Liver (tissue), 9 donors: Measurements from ENCODE around the gene USP17L5. TPM values are rescaled to one million over a fixed set of nuclear protein-coding genes. Genes with fewer than 3 reads are reported as not detected.
"Not testable (repeated sequence)": the region's sequence is repeated elsewhere in the genome, so short reads cannot be mapped to it uniquely, and the experiment has no call there.

ENCODE experiments used
- DNase-seq: peaks from one replicate; pipeline ENCODE4 v3.0.0-alpha.2; 2017; ENCODE audit warnings: low spot score
- H3K27ac ChIP-seq, 2 donors: one replicate each; pipeline ENCODE4 v1.7.0; 2013; ENCODE audit warnings: inconsistent platforms in 2 of 2, low read length in 2 of 2, control low read depth in 1 of 2, low read depth in 1 of 2, mild to moderate bottlenecking in 1 of 2
- H3K27me3 ChIP-seq, 4 donors: one replicate each; pipeline versions ENCODE4 v1.6.1 to v1.7.0; 2013; ENCODE audit warnings: low read length in 3 of 4, inconsistent platforms in 1 of 4, mild to moderate bottlenecking in 1 of 4, moderate library complexity in 1 of 4; ENCODE audit not compliant: control insufficient read depth in 4 of 4, insufficient read depth in 4 of 4
- H3K36me3 ChIP-seq, 4 donors: one replicate each; pipeline versions ENCODE4 v1.6.1 to v1.7.0; 2013; ENCODE audit warnings: low read length in 3 of 4, mild to moderate bottlenecking in 3 of 4, low read depth in 1 of 4, moderate library complexity in 1 of 4; ENCODE audit not compliant: control insufficient read depth in 4 of 4, insufficient read depth in 3 of 4
- H3K4me1 ChIP-seq, 4 donors: one replicate each; pipeline versions ENCODE4 v1.6.1 to v1.7.0; 2013; ENCODE audit warnings: low read length in 3 of 4, mild to moderate bottlenecking in 3 of 4, moderate library complexity in 1 of 4; ENCODE audit not compliant: control insufficient read depth in 4 of 4, insufficient read depth in 4 of 4
- H3K4me3 ChIP-seq, 3 donors: one replicate each; pipeline versions ENCODE4 v1.6.1 to v1.7.0; 2013; ENCODE audit warnings: low read length in 3 of 3, control low read depth in 1 of 3, low read depth in 1 of 3, mild to moderate bottlenecking in 1 of 3
- H3K9ac ChIP-seq, 2 donors: one replicate each; pipeline ENCODE4 v1.7.0; 2013; ENCODE audit warnings: low read length in 2 of 2, mild to moderate bottlenecking in 2 of 2, moderate library complexity in 2 of 2, control low read depth in 1 of 2, low read depth in 1 of 2
- H3K9me3 ChIP-seq, 4 donors: one replicate each; pipeline versions ENCODE4 v1.6.1 to v1.7.0; 2013; ENCODE audit warnings: low read length in 3 of 4; ENCODE audit not compliant: control insufficient read depth in 4 of 4
- CTCF ChIP-seq: fragments of 150-350 bp; IDR thresholded peaks from 2 replicates; pipeline ENCODE4 v1.5.1; 2017; ENCODE audit warnings: improper control_type of control experiment, low read depth, low read length; ENCODE audit not compliant: missing input control
- HNF4A ChIP-seq, 2 donors: conservative IDR thresholded peaks; 2 replicates each; pipeline ENCODE4 v1.6.1; 2016; ENCODE audit warnings: antibody characterized with exemption in 2 of 2, mild to moderate bottlenecking in 2 of 2
- MAX ChIP-seq: IDR thresholded peaks from 2 replicates; pipeline ENCODE4 v1.6.1; 2016; ENCODE audit warnings: antibody characterized with exemption
- RAD21 ChIP-seq, 2 donors: IDR thresholded peaks; 2 replicates each; pipeline ENCODE4 v1.6.1; 2016; ENCODE audit warnings: antibody characterized with exemption in 2 of 2, mild to moderate bottlenecking in 2 of 2
- REST ChIP-seq: IDR thresholded peaks from 2 replicates; pipeline ENCODE4 v1.6.1; 2016; ENCODE audit warnings: antibody characterized with exemption, mild to moderate bottlenecking
- YY1 ChIP-seq: IDR thresholded peaks from 2 replicates; pipeline ENCODE4 v1.6.1; 2016; ENCODE audit warnings: antibody characterized with exemption, mild to moderate bottlenecking
- WGBS: extraction: QIAGEN DNeasy Blood & Tissue Kit; methylation state at CpG from one replicate; pipeline ENCODE4 v1.1.7; 2013; 5-methylcytosine and 5-hydroxymethylcytosine counted together
- polyA plus RNA-seq, 2 donors: library from polyadenylated mRNA; stranded (reverse) in 1 of 2; unstranded in 1 of 2; fragments of 200-250 nt in 1 of 2; fragments of >200 nt in 1 of 2; fragmentation: Nextera tagmentation in 1 of 2; extraction: Ambion mirVana in 1 of 2; gene quantifications; one replicate each; pipeline versions ENCODE4 v1.2.1 to v1.2.3, GENCODE V29; 2013 to 2015
- total RNA-seq, 2 donors: library from RNA; depleted of rRNA; stranded (reverse); fragments of >200 nt; gene quantifications; one replicate each; pipeline ENCODE4 v1.2.3, GENCODE V29; 2014
- donor health status: healthy.
- donor health status: healthy.
- donor health status: healthy.
- donor health status: healthy.
- donor health status: healthy.

USP17L5 gene
- total and polyA plus RNA-seq, 4 donors, result not detected

GRCh38 chr4:9353338-9353737 is 14.1 kb downstream of the USP17L5 start, which contains the start of gene USP17L29:
Gene USP17L29 (plus strand): TSS chr4:9353638. CDS start chr4:9353638, 0 bp downstream.
- not testable (repeated sequence) for H3K4me3 ChIP-seq, H3K36me3 ChIP-seq, H3K9me3 ChIP-seq, H3K27ac ChIP-seq, DNase-seq, H3K9ac ChIP-seq, H3K4me1 ChIP-seq, H3K27me3 ChIP-seq
- WGBS, result no CpG with 5 or more reads among the region's 15 CpGs

GRCh38 chr4:9362829-9363228 is 23.6 kb downstream of the USP17L5 start, which contains the start of gene USP17L30:
Gene USP17L30 (plus strand): TSS chr4:9363129. CDS start chr4:9363129, 0 bp downstream.
- no CpG with 5 or more reads among the region's 15 CpGs for WGBS
- DNase-seq, H3K4me3 ChIP-seq, H3K27me3 ChIP-seq, H3K9ac ChIP-seq, H3K9me3 ChIP-seq, H3K4me1 ChIP-seq, H3K36me3 ChIP-seq, H3K27ac ChIP-seq: not testable (repeated sequence)

GRCh38 chr4:9379881-9380280 is 40.7 kb downstream of the USP17L5 start:
- H3K27me3 ChIP-seq, DNase-seq, H3K9ac ChIP-seq, H3K4me1 ChIP-seq, H3K4me3 ChIP-seq, H3K27ac ChIP-seq, H3K9me3 ChIP-seq, H3K36me3 ChIP-seq: not testable (repeated sequence)
- WGBS, result 77% methylated on average over 1 of the region's 1 CpG

- not testable (repeated sequence) for H3K36me3 ChIP-seq, H3K9ac ChIP-seq, H3K4me1 ChIP-seq, H3K27me3 ChIP-seq, H3K9me3 ChIP-seq, H3K27ac ChIP-seq
- peak; percentile 42 to 66 for TF ChIP-seq RAD21 (IDR thresholded peaks at IDR 0.05)
- peak; percentile 31 for TF ChIP-seq CTCF
- 28% methylated on average over 36 of the region's 36 CpGs for WGBS
- peak; percentile 35 for DNase-seq
- peak overlapping the region in 2 of 3 donors; percentile 32 to 39 for H3K4me3 ChIP-seq
Observed at GRCh38 chr4:9381012-9381534, 41.9 kb downstream of the USP17L5 start.

GRCh38 chr4:9384126-9384525 is 44.9 kb downstream of the USP17L5 start:
- 70% methylated on average over 1 of the region's 1 CpG for WGBS
- peaks cover 0 to 3% (median 1%) of the 10 kb centered on the region in 4 donors for H3K4me1 ChIP-seq
- TF ChIP-seq HNF4A (conservative IDR thresholded peaks at IDR 0.05) (no peak), YY1 (no peak), MAX (no peak), REST (no peak)
- H3K36me3 ChIP-seq, result no peaks in the 10 kb centered on the region
- H3K27me3 ChIP-seq, result no peaks in the 10 kb centered on the region
- no peaks in the 10 kb centered on the region for H3K9me3 ChIP-seq
- H3K27ac ChIP-seq, result no peak overlapping the region
- no peak overlapping the region for H3K9ac ChIP-seq
- no peak for DNase-seq
- no peak overlapping the region for H3K4me3 ChIP-seq

GRCh38 chr4:9389001-9389400 is 49.8 kb downstream of the USP17L5 start:
- not testable (repeated sequence) for DNase-seq, H3K9ac ChIP-seq, H3K36me3 ChIP-seq, H3K27ac ChIP-seq, H3K9me3 ChIP-seq, H3K27me3 ChIP-seq, H3K4me3 ChIP-seq, H3K4me1 ChIP-seq
- WGBS, result 73% methylated on average over 2 of the region's 2 CpGs
